Fibroblast of skin of right quadriceps (primary cell): Measurements from ENCODE around the gene BMPR1B.

ENCODE experiments used
- DNase-seq: peaks from one replicate; pipeline ENCODE4 v3.0.0-alpha.2; 2013

BMPR1B gene

DNA sequence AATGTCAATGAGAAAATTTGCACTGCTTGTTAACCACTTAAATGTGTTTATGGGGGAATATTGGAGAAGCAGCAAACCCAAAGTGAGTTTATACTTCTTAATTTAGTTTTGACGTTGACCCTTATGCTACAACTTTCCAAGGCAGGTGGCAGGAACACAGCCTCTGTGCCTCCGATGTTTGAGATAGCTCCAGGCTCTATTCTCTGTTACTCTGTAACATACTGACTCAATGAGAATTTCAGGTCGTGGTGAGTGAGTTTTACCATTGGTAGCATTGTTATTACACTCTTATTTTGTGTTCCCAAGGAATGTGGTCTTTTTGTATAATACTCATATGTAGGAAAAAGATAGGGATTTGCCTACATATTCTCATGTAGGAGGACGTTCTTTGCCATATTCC lies 210.7 kb downstream of the BMPR1B start:
- DNase-seq = no peak

DNA sequence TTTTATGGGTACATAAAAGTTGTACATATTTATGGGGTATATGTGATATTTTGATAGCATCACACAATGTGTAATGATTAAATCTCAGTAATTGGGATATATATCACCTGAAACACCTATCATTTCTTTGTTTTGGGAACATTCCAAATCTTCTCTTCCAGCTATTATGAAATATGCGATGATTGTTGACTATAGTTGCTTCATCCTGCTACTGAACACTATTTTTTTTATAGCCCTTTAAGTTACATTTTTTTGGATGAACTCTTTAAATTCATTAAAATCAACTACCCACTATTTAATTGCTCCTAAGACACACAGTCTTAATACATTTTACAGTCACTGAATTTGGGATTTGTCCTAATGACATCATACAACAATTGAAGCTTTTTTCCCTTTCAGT lies 212.9 kb downstream of the BMPR1B start:
- no peak for DNase-seq

DNA sequence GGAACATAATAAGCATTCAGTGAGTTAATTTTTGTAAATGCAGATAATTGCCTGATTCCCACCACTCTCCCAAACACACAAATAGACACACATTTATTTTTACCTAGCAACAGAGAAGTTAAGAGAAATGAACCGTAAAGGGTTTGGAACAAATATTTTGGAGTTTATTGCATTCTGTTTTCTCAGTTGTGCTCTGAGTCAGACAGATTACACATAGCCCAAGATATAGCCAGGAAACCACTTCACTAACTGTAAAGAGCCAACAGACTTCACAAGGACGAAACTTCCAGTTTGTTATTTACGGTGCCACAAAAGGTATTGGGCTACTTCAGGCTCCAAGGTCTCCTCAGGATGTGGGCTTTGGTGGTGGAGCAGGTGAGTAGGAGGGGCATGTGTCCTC lies 217.0 kb downstream of the BMPR1B start:
- DNase-seq = peak; percentile 54

DNA sequence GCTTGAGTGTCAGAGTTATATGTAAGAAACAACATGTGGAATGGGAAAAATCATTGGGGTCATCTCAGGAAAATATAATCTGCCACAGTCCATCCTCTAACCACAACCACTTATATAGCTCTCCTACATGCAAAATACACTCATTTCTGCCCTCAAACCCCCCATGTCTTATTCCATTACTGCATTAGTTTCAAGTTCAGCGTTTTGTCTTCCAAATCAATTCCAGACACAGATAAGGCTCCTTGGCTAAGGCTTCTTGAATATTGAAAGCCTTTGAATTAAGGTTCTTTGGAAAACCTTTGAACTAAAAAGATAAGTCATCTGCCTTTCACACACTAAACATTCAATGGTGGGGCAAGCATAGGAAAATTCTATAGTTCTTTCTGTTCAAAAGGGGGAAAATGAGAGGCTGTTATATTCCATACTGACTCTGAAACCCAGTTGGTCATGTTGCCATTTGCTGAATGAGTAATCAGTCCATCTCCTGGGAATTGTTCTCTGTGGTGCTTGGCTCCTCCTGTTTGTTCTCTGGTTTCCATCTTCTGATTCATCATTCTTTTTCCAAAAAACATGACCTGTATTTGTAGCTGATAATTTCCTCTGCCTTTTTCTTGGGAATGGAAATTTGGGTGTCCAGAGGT lies 218.7 kb downstream of the BMPR1B start:
- DNase-seq = peak; percentile 91

DNA sequence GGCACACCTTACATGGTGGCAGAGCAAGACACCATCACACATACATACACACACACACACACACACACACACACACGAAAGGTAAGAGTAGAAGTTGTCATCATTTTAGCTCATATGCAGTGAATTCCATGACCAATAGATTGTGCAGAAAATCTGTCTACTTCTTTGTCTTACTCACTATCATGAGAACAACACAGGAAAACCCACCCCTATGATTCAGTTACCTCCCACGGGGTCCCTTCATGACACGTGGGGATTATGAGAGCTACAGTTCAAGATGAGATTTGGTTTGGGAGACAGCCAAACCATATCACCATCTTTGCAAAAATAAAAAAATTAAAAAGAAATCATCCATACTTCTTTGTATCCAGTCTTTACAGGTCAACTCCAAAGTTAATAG lies 221.1 kb downstream of the BMPR1B start:
- DNase-seq = peak; percentile 70

DNA sequence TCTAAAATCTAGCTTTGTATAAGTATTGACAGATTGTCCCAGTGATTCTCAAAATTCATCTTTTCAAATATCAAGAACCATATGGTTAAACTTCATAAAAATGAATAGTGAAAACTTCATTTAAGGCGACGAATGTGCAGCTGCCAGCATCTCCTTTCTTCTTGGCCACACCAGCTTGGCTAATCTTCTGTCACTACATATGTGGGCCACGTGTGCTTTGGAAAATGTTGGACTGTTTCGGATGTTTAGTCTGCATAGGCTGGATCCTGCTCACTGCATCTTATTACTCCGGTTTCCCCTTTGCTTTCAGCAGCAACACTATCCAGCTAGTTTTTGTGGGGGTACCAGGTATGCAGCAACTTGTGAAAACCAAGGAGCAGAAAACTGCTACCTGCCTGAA lies 221.9 kb downstream of the BMPR1B start:
- DNase-seq = no peak

DNA sequence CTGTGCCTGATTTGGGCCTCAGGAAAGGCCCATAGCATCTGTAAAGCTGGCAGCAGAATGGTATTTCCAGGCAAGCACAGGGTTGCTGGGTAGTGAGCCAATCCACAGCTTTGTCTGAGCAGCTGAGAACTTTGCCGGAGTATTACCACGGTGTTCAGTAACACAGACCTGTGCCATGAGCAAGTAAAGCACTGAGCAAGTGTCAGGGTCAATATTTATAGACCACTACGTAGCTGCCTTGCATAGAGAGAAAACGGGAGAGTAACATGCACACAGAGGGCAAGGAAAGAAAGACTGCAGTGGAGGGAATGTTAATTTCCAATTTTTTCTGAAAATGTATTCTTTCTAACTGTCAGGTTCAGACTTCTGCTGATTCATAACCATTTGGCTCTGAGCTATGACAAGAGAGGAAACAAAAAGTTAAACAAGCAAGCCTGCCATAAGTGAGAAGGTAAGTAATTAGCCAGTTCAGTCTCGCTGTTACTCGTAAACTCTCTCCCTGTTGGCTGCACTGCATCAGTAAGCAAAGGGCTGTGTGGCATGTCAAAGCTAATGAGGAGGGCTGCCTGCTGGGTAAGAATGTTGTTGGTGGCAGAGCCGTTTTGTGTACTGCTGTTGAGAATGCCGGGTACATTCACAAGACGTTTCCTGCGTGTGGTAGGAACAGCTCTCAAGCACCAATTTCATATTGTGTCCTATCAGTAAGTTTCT lies 238.1 kb downstream of the BMPR1B start:
- DNase-seq = no peak

DNA sequence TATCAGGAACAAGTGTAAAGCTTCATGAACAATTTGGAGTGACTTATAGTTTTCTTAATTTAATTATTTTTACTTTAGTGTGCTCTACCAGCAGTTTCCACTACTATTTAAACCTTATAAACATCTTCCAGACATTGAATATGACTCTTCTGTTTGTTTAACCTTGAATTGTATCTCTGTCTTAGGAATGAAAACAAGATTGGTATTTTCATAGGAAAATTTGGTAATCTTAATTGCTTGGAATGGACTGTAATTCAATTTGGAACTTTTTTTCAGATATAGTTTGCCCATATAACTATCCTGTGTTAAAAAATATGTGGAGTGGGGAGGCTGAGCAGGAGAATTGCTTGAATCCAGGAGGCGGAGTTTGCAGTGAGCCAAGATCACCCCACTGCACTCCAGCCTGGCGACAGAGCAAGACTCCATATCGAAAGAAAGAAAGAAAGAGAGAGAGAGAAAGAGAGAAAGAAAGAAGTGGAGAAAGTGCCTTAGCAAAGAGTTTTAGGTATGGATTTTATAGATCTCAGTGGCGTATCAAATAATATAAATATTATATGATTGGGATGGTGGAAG lies 242.4 kb downstream of the BMPR1B start:
- DNase-seq = no peak

DNA sequence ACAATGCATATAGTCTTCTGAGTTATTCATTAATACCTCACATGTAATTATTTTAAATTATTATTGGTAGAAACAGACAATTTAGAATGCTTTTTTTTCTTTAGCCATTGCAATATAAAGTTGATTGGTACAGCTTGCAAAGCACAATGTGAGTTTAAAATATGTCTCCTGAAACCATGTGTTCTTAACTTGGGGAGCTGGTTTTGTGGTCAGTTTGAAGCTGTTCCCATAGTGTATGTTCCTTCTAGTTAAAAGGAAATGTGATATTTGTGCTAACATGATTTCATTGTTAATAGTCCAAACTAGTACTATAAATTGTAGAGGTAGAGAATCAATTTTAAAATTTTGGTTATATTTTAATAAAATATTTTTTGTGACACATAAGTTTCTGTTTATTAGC lies 247.2 kb downstream of the BMPR1B start:
- DNase-seq = no peak

DNA sequence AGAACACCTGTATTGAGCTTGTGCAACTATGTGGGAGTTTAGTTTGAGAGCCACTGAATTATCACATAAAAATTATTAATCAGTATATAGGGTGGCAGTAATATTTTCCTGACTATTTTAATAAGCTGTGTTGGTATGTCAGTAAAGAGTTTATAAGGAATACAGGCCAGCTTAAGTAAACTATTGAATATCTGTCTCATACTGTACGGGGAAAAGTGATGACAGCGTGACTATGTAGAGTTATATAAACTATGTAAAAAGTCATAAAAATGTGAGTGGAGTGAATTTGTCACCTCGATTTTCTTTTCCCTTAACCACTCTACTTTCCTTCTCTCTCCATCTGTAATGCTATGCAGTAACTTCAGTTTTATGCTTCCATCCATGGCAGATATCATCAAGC lies 250.2 kb downstream of the BMPR1B start:
- DNase-seq = no peak

DNA sequence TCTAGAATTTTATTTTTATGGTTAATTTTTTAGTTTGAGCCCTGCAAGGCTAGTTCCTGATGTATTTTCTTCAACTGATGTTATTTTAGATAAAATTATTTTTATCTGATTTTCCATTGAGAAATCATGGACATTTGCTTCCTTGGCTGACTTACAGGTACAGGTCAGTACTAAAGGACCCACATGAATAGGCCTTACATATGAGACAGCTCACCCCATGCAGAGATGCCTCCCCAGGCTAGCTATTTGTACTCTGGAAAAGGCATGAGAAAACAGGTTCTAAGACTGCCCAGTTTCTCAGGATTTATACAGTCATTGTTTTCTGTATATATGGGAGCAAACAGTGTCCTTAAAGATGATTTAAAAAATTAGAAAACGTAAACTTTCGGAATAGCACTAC lies 255.5 kb downstream of the BMPR1B start:
- no peak for DNase-seq

DNA sequence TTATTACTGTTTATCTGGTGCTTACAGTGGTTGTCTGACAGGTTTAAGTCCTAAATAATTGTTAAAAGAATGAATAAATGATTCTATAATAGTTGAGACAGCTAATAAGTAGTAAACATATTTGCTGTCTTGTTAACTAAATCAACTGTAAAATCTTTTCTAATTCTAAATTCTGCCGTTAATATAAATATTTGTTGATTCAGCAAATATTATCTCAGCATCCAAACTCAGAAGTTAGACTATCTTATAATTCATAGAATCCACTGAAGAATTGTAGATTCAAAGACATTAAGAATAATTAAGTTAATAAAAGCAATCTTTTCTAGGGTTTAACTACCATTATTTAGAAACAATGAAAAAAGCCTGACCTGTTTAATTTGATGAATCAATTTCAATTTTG lies 256.3 kb downstream of the BMPR1B start:
- DNase-seq = no peak

DNA sequence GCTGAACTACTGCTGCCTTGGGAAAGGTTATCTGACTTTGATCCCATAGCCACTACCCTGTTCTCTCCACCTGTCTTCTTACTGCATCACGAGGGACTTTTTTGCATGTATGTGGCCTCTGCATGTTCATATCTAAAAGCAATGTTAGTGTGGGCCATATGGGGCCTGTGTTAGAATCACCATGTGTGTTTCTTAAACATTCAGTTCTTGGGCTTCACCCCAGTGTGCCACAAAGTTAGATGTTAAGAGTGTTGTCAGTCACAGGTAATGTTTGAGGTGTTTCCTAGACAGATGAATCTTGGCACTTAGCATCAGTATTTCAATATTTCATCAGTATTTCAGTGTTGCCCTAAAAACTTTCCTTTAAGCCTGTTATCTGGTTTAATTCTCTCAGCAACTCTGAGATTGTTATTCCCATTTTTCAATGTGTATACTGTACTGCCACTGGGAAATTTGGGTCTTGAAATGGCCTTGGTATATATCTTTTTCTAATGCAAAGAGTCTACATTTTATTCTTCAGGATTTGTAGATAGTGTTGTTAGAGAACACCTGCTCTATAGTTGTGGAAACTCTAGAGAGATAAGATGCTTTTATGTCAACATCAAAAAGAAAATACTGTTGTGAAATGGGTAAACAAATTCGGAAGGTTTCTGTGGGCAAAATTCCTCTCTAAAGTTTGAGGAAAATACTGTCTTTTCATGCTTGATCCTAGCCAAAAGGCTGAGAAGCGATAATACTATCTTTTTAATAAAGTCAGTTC lies 259.7 kb downstream of the BMPR1B start:
- DNase-seq = no peak

DNA sequence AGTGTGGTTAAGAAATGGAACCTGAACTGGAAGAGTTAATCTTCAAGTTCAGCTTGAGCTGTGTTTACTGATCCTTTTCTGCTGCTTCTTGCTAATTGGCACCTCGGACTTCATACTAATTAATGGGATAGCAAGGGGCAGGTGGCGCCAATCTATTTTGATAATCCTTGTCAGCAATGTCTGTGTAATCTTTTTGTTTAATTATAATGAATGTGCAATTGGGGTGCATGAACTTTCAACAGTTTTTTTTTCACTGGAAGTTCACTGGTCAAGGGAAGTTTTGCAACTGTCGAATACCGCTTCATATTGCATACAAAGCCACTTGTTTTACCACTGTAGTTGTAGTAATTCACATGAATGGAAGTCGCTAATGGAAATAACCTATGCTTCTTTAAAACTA lies 261.0 kb downstream of the BMPR1B start:
- DNase-seq = no peak

DNA sequence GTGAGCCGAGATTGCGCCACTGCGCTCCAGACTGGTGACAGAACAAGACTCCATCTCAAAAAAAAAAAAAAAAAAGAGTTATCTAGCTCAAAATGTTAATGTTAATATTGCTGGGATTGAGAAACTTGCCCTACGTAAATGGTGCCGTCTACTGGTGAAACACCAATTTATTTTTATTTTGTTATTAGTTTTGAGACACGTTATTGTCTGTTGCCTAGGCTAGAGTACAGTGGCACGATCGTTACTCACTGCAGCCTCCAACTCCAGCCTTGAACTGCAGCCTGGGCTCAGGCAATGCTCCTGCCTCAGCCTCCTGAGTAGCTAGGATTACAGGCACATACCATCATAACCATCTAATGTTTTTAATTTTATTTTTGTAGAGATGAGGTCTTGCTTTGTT lies 262.8 kb downstream of the BMPR1B start:
- DNase-seq = no peak

DNA sequence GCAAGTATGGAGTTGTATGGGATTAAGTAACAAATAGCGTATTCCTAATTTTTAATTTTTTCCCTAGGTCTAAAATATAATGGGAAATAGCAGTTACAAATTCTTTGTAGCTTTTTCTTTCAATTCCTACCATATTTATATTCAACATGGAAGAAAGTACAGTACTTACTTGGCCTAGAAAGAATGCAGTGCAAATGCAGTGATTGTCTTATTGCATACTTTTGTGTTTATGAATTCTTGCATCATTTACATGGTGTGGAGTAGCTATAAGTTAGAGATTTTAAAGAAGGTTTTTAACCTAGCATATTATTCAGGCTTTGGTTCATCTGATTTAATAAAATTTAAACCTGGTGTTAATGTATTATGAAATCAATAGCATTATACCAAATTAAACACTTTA lies 263.3 kb downstream of the BMPR1B start:
- peak; percentile 43 for DNase-seq

DNA sequence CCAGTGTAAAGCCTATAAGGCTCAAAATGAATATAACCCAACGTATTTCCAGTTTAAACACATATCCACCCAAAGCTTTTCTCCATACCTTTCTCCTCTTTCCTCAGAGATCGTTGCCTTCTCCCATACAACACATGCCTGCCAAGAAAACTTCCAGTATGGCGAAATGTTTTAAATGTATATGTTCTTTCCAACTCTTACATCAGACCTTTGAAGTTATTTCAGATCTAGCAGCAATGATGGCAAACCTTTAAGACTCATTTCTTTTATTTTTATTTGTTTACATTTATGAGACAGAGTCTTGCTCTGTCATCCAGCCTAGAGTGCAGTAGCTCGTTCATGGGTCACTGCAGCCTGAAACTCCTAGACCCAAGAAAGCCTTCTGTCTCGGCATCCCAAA lies 265.4 kb downstream of the BMPR1B start:
- DNase-seq = peak; percentile 17

DNA sequence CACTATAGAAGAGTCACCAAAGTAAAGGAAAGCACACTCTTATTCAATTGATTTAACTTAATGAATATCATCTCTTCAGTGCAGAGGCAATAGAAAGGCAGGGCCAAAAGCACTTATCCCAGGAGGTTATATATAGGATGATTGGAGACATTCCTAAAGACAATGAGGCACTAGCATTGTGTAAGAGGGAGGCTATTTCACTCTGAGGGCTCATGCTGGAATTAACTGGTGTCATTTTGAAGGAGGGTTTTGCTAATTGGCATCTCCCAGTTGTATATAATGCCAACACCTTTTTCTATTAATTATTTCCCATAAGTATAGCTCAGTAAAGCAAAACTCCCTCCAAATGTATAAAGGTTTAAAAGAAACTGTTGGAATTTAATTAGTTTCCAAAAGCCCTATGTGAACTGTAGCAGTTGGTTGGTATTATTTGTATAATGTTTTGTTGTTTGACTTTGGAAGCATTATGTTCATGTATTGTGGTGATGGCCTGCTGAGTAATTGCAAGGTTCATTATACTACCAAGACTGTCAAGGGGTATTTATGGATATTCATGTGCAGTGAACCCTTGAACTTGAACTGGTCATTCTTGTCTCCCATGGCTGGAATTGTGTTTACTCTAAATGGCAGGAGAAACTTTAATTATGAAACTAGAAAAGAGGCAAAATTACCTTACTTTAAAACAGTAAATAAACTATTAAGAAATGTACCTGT lies 270.3 kb downstream of the BMPR1B start:
- no peak for DNase-seq

DNA sequence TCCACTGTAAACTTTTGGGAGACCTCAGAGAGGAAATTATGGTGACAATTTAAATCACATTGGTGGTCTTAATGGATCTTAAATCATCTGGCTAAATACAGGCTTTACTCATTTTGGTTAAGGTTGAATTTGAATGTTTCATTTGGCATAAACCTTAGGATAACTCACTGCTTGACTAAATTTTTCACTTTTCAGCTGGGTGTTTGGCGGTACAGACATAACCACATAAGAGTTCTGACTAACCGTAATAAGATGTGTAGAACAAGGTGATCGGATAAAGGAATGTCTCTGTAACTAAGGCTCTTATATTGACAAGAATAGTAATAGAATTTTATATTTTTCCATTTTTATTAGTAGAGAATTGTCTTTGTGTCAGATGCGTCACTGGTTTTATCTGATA lies 281.0 kb downstream of the BMPR1B start:
- no peak for DNase-seq

DNA sequence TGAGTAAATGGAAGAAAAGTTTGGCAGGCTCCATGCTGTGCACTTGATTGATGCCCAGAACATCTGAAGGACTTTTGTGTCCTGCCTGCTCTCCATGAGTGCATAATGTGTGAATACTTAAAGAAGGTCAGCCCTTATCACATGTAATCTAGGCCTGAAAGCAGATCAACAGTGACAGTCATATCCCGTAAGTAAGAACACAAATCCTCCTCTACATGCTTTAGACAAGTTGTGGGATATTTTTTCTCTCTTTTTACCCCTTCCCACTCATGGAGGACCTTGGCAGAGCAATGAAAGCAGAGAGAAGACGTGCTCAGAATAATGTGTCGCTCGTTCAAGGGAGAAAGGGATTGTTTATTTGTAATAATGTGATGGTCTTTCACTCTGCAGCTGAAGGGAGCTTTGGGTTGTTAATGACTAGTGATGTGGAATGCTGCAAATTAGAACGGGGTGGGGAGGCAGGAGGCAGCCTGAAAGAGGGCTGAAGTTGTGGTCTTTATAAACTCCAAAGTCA lies 286.6 kb downstream of the BMPR1B start:
- no peak for DNase-seq

DNA sequence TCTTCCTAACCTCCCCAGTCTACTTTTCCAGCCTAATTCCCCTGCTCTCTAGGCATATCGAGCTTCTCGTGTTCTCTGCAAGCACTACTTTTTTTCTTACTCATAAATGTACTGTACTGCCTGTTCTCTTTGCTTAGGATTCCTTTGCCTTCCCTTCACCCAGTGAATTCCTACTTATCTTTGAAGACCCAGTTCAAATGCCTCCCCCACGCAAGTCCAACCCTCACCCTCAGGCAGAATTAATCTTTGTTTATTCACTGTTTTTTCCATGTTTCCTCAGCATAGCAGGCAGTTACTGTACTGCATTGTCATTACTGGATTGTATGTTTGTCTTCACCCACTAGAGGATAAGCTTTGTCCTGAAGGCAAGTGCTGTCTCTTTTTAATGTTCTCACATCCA lies 287.7 kb downstream of the BMPR1B start:
- no peak for DNase-seq

DNA sequence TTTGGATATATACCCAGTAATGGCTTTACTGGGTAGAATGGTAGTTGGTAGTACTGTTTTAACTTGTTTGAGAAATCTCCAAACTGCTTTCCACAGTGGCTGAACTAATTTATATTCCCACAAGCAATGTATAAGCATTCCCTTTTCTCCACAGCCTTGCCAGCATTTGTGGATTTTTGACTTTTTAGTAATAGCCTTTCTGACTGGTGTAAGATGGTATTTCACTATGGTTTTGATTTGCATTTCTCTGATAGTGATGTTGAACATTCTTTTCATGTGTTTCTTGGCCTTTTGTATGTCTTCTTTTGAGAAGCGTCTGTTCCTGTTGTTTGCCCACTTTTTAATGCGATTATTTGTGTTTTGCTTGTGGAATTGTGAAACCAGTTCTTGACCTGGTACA lies 290.5 kb downstream of the BMPR1B start:
- no peak for DNase-seq
